UCSD-AML1 (cell line): ENCODE data around the gene ELFN1.
"Not testable (repeated sequence)": the region's sequence is repeated elsewhere in the genome, so short reads cannot be mapped to it uniquely, and the experiment has no call there.

Experiments used
- DNase-seq: peaks from one replicate; lab custom pipeline; 2025; ENCODE audit not compliant: unreplicated experiment; lab: John Stamatoyannopoulos, UW

The ELFN1 gene

DNA sequence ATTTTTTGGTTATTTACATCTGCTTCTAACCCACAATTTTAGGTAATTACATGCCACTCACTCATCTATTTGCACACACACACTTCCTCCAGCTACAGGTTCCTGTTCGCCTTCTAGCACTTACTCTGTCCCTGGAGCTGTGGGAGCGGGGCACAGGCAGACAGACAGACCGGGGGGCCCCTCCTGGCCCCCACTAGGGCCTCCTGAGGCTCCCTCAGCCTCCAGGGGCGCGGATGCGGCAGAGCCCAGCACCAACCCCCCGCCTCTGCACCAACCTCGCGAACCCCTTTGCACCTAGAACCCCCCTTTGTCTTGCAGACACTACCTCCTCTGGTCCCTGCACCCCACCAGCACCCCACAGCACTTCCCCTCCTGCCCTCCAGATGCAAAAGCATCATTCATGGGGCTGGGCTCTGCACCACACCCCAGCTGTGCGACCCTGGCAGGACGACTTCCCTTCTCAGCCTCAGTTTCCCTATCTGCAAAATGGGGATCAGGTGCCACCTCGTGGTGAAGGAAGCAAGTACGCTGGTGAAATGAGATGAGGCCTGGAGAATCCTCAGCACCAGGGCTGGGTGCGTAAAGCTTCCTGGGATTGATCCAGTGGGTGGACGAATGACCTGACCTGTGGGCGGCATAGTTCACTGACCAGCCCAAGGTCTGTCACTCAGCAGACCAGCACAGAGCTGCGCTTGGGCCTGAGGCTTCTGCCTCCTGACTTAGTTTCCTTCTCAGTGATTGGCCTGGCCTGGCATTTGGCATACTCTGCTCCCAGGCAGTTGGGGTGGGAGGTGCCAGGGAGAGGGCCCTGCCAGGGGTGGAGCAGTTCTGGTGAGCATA is 37.9 kb downstream of the ELFN1 start:
- no peak for DNase-seq

DNA sequence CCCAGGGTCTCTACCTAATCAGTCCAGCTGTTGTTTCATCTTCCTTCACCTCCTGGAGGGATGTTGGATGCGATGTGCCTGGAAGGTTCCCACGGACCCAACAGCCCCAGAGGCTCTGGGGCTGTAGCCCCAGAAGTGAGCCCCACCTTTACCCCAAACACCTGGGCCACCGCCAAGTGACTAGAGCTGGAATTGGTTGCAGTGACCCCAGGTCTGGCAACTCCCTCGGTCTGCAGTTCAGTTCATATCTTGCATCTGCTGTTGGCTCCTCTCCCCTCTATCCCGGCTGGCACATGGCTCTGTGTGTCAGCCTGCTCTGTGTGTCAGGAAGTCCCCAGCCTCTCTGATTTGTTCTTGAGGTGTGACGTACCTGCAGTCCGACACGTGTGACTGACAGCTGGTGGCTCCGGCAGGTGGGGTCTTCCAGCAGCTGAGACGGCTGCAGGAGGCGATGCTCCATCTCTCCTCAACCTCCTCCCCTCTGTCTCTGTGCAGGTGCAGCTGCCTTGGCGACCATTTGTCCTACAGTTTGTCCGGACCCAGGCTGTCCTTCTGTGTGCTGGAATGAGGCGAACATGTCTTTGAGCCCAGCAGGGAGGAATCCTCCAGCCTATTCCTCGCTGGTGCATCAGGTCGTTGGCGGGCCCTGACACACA is 38.6 kb downstream of the ELFN1 start:
- no peak for DNase-seq

GRCh38 chr7:1709281-1709680 is 39.2 kb downstream of the ELFN1 start:
- DNase-seq, result no peak

DNA sequence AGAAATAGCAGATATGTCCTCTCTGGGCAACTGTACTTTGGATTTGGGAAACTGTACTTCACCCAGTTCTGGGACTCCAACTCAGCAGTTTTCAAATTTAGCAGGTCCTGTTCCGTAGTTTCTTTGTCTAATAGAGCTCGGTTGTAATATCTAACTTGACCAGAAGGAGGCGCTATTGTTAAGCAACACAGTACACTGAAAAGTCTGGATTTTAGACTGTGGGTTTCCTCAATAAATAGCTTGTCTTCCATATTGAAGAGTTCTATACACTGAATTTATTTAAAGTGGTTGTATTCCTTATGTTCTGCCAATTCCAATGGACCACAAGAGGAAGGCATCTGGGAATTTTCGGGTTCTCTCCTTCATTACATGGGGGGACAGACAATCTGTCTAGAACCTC is 39.8 kb downstream of the ELFN1 start:
- DNase-seq, result no peak

DNA sequence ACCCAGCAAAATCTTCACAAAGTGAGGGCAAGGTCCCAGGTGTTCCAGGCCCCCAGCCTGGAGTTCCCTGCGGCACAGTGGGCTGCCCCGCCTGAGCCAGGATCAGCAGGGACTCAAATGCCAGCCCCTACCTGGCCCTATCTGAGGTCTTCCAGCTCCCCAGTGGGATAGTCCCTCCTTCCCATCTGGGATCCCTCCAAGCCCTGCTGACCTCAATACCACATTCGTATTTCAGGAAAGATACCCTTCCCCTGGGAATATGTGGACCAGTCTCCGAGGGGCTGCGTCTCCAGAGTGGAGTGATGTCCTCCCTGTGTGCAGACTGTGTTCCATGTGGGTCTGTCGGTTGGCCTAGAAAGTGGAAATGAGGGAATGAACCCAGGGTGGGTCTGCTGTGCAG is 40.9 kb downstream of the ELFN1 start:
- DNase-seq, result no peak

DNA sequence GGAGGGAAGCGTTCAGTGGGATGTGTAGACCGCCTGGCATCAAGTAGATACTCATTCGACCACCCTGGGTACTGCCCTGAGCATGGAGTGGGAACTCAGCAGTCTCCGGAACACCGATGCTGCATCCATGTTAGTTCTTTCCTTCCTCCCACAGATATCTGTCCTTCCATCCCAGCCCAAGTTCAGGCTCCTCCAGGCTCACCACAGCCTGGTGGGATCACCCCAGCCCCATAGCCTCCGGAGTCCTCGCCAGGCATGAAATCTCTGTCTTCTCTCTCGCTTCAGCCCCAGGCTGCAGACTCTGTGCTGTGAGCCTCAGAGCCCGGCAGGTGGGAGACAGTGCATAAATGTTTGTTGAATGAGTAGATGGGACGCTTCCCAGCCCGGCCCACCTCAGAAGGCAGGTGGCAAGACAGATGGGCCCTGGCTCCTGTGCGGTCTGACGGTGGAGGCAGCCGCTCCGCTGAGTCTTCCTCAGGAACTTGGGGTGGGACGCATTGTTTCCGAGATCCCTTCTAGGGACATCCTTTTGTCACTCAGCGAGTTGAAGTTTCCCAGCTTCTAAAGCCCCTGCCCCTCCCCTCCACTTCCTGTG is 42.9 kb downstream of the ELFN1 start:
- no peak for DNase-seq

DNA sequence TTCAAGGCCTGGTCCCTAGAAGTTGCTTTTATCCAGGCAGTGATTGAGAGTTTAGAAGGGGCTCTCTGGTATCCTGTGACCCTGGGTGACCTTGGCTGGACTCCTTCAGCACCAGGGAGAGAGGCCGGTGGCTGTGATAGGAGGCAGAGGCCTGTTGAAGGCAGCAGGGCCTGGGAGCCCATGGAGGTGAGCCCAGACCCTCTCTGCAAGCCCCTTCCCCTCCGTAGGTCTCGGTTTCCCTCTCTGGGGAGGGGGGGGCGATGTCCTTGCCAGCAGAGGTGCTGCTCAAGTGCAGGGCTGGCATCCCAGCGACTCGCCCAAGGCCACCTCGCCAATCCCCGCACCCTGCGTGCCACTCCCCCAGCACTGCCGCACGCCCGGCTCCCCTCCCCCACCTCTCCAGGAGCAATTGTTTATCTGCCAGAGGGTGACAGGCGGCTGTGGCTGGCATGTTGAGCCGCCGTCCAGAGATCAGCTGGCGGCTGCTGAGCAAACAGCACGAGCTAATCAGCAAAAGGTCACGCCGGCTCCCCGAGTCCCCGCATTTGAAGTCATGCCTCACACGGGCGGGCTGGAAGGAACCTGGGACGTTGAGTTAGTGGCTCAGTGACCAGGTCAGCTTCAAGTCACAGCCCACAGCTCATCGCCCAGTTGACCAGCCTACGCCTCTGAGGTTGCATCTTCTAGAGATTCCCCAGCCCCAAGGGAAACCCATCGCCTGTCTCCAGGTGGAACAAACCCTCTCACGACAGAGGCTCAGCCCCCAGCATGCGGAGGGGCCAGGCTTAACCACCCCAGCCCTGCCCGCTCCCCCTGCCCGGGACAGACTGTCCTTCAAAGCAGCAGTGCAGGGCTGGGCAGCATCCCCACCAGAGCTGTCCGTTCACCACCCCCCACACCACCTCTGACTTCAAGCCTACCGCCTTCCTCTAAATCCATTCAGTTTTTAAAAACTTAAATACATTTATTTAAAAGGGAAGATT is 43.7 kb downstream of the ELFN1 start:
- no peak for DNase-seq

- DNase-seq, result no peak
Measured at GRCh38 chr7:1714583-1715330, 44.7 kb downstream of the ELFN1 start.

DNA sequence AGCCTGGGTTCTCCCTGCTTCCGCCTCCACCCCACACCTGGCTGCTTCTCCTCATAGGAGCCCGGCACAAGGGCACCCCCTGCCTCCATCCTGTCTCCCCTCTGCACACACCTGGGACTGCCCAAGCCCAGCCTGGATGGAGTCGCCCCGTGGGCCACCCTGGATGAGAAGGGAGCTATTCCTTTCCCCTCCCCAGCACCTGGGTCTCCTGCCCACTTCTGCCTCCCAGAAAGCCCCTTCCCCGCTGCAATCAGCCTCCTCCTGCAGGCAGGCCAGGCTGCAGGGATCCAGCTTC is 45.2 kb downstream of the ELFN1 start:
- DNase-seq, result no peak

GRCh38 chr7:1715671-1716074 is 45.6 kb downstream of the ELFN1 start:
- no peak for DNase-seq

DNA sequence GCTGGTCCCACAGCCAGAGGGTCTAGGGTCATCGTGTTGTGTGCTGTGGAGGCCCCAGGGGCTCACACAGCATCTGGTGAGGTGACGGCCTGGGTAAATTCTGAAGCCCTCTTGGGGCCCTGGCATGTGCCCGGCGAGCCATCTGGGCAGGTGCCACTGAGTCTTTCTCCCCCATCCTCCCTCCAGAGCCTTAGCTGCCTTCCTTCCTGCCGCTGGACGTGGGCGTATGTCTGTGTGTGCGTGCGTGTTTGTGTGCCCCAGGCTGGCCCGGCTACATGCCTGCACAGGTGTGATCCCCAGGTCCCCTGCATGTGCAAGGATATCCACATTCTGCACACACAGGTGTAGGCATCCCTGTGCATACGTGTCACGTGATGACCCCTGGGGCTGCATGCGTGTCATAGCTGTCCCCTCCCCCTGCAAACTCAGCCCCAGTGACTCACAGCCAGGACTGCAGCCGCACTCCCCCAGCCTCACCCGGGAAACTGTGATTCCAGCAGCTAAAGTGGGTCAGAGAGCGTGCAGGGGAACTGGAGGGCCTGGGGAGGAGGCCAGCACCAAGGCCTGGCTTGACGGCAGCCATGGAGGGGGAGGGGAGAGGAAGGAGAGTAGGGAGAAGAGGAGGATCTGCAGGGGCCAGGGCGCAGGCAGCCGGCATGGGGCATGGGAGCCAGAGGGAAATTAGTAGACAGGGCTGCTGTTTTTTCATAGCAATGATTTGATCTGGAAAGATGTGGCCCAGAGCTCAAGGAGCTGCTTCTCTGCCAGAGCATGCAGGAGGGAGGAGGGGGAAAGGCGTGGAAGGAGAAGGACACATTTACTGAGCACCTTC is 46.4 kb downstream of the ELFN1 start:
- no peak for DNase-seq

DNA sequence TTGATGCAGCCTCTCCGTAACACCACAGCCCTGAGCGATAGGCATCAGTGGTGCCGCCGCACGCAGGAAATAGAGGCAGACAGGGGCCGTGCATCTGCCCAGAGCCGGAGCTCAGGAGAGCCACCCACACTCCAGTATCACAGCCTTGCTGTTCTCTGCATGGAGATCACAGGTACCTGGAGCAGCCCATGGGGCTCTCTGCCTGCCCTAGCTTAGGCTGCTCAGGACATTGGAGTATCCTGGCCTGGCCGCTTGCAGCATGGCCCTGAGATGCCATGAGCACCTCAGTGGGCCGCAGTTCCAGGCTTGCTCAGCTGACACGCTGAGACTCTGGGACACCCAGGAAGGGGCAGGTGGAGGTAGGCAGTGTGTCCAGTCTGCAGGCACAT is 47.0 kb downstream of the ELFN1 start:
- DNase-seq, result no peak

- DNase-seq, result no peak
Measured at GRCh38 chr7:1717903-1718676, 48.0 kb downstream of the ELFN1 start.

GRCh38 chr7:1718850-1719249 is 48.8 kb downstream of the ELFN1 start:
- not testable (repeated sequence) for DNase-seq

DNA sequence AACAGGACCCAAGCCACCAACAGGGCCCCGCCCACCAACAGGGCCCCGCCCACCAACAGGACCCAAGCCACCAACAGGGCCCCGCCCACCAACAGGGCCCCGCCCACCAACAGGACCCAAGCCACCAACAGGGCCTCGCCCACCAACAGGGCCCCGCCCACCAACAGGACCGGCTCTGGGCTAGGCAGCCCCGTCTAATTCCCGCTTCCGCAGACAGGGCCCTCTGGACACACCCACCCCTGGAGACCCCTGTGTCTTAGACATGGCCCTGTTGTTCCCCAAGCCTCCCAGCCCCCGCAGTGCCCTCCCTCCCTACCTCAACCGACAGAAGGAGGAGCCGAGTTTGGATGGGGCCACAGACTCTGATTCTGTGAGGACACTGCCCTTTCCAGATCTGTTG is 49.2 kb downstream of the ELFN1 start:
- not testable (repeated sequence) for DNase-seq

- DNase-seq, result no peak
Measured at GRCh38 chr7:1719913-1720312, 49.8 kb downstream of the ELFN1 start.

DNA sequence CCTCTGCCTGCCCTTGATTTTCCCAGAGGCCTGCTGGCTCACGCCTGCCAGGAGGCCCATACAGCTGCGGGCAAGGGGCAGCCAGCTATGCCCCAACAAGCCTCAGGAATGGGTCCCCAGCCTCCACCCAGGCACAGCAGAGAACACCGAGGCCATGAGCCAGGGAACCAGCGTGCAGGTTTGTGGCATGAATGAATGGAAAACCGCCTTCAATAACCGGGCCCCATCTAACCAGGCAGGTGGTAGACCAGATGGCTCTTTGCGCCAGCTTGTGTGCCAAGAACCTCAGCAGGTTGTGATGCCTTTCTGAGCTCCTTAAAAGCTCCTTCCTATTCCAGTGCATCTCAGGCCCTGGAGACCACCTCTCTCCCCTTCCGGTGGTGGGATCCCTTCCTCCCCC is 50.2 kb downstream of the ELFN1 start:
- no peak for DNase-seq

DNA sequence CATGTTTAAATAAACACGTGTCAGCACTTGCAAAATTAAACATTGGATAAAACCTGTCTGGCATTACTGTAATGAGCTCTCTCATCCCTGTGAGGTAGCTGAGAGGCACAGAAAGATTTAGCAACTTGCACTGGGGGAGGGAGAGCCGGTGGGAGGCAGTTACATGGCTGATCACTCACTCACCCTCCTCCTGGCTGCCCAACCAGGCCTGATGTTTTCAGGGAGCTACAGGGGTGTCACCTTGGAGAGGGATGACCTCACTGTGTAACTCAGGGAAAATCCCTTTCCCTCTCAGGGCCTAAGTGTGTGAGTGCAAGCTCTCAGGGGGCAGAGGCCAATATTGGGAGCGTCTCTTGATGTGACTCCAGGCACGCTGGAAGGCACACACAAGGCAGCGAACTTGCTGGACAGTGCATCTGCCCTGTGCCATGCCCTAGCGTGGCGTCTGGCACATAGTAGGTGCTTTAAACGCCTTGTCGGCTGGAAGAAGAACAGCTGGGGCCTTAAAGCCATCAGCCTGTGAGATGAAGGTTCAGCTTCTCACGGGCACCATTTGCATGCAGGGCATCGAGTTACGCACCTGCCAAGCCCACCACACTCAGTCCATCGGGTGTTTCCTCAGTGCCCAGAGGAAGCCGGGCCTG is 51.1 kb downstream of the ELFN1 start:
- DNase-seq, result no peak
